Sigmoid colon (tissue), 4 donors: ENCODE measurements around the gene DIPK1A.

Experiments
- CTCF ChIP-seq, 4 experiments: fragments of 450-650 bp in 3 of 4; fragments of 200-600 bp in 1 of 4; IDR thresholded peaks; one replicate each; pipeline ENCODE4 v1.5.1; 2016 to 2019; ENCODE audit warnings: antibody characterized with exemption in 4 of 4, mild to moderate bottlenecking in 3 of 4, moderate library complexity in 2 of 4
- EP300 ChIP-seq, 4 donors: sonication (generic); formaldehyde crosslinking; IDR thresholded peaks; one replicate each; pipeline ENCODE4 v1.6.1; 2017; ENCODE audit warnings: antibody characterized with exemption in 4 of 4
- POLR2A ChIP-seq, 2 donors: fragments of 450-650 bp; IDR thresholded peaks; one replicate each; pipeline ENCODE4 v1.6.1; 2016; ENCODE audit warnings: antibody characterized with exemption in 2 of 2, mild to moderate bottlenecking in 2 of 2, moderate library complexity in 2 of 2
- POLR2AphosphoS5 ChIP-seq, 4 donors: sonication (generic); formaldehyde crosslinking; IDR thresholded peaks; one replicate each; pipeline ENCODE4 v1.6.1; 2017; ENCODE audit warnings: antibody characterized with exemption in 4 of 4

GRCh38 chr1:92970990-92971689 is 9.9 kb upstream of the DIPK1A start:
- TF ChIP-seq CTCF (IDR thresholded peaks at IDR 0.05) = no peak
- TF ChIP-seq POLR2A (IDR thresholded peaks at IDR 0.05) = no peak
- no peak for TF ChIP-seq POLR2AphosphoS5 (IDR thresholded peaks at IDR 0.05)
- no peak for TF ChIP-seq EP300 (IDR thresholded peaks at IDR 0.05)
